Measurements from ENCODE around the gene SURF1. TPM values are rescaled to one million over a fixed set of nuclear protein-coding genes. Genes with fewer than 3 reads are reported as not detected.

The SURF1 gene
- 27.3 and 31.3 TPM in 2 replicates for total RNA-seq

GRCh38 chr9:133356391-133357091, at the start of gene SURF1, which contains the start of gene SURF2:
TSS of gene SURF1 (minus strand) at chr9:133356487. CDS start at chr9:133356453, 34 bp downstream.
TSS of gene SURF2 (plus strand) at chr9:133356550. CDS start at chr9:133356593, 43 bp downstream.
- DNase-seq (ENCODE audit: low read depth), result no peak
- TF ChIP-seq CTCF (conservative IDR thresholded peaks at IDR 0.05; ENCODE audit: low read depth, low read length), result no peak
- peak within 1 kb of the TSS; percentile 68 for H3K4me3 ChIP-seq (ENCODE audit: low read depth, low read length)

GRCh38 chr9:133405508-133406438, 49.5 kb upstream of the SURF1 start:
- DNase-seq (ENCODE audit: low read depth), result no peak
- no peak for TF ChIP-seq CTCF (conservative IDR thresholded peaks at IDR 0.05; ENCODE audit: low read depth, low read length)
- no peak overlapping the region for H3K4me3 ChIP-seq (ENCODE audit: low read depth, low read length)

GRCh38 chr9:133404454-133405002, 48.2 kb upstream of the SURF1 start:
- no peak overlapping the region for H3K4me3 ChIP-seq (ENCODE audit: low read depth, low read length)
- no peak for DNase-seq (ENCODE audit: low read depth)
- TF ChIP-seq CTCF (conservative IDR thresholded peaks at IDR 0.05; ENCODE audit: low read depth, low read length), result no peak

GRCh38 chr9:133403766-133404453, 47.6 kb upstream of the SURF1 start:
- no peak overlapping the region for H3K4me3 ChIP-seq (ENCODE audit: low read depth, low read length)
- no peak for DNase-seq (ENCODE audit: low read depth)
- TF ChIP-seq CTCF (conservative IDR thresholded peaks at IDR 0.05; ENCODE audit: low read depth, low read length), result peak; percentile 73

- DNase-seq (ENCODE audit: low read depth), result no peak
- TF ChIP-seq CTCF (conservative IDR thresholded peaks at IDR 0.05; ENCODE audit: low read depth, low read length), result no peak
- H3K4me3 ChIP-seq (ENCODE audit: low read depth, low read length), result no peak overlapping the region
These were observed 46.4 kb upstream of the SURF1 start for GRCh38 chr9:133402689-133403088.

GRCh38 chr9:133401588-133401987, 45.3 kb upstream of the SURF1 start:
- TF ChIP-seq CTCF (conservative IDR thresholded peaks at IDR 0.05; ENCODE audit: low read depth, low read length), result no peak
- H3K4me3 ChIP-seq (ENCODE audit: low read depth, low read length), result no peak overlapping the region
- DNase-seq (ENCODE audit: low read depth), result no peak

Data from epithelial cell of proximal tubule (primary cell).